Caco-2 (cell line): Measurements from ENCODE around the gene PAK1. TPM values are rescaled to one million over a fixed set of nuclear protein-coding genes. Genes with fewer than 3 reads are reported as not detected.

Experiments used
- Bru-seq: library from RNA; stranded (reverse); fragments of 400-500 nt; gene quantifications from one replicate; lab custom pipeline; 2021; lab: Mats Ljungman, UMichigan
- BruChase-seq, 2 experiments: library from RNA; stranded (reverse); fragments of 400-500 nt; gene quantifications; one replicate each; lab custom pipeline; 2021; lab: Mats Ljungman, UMichigan
- BruUV-seq: library from RNA; stranded (reverse); fragments of 400-500 nt; replicated peaks from 2 replicates; lab custom pipeline; 2021; lab: Mats Ljungman, UMichigan
- CTCF ChIA-PET: fragments of 300-600 bp; sonication (Branson Sonifier 250); formaldehyde crosslinking; loops from one replicate; lab custom pipeline; 2022; ENCODE audit warnings: antibody characterized with exemption; lab: Charles Lee
- POLR2A ChIA-PET: fragments of 300-600 bp; sonication (Branson Sonifier 250); formaldehyde crosslinking; loops from one replicate; lab custom pipeline; 2022; ENCODE audit warnings: antibody characterized with exemption; lab: Charles Lee
- DNase-seq, 2 experiments: peaks; one replicate each; pipeline versions ENCODE4 v3.0.0 to v3.0.0-alpha.2; 2020 to 2022
- H3K27me3 ChIP-seq: replicated peaks from 2 replicates; pipeline ENCODE4 v1.6.0; 2011; ENCODE audit warnings: low read length; ENCODE audit not compliant: control insufficient read depth, insufficient read depth
- H3K36me3 ChIP-seq: 2 replicates; pipeline ENCODE4 v1.5.1; 2011; ENCODE audit warnings: low read length; ENCODE audit not compliant: control insufficient read depth, insufficient read depth
- H3K4me1 ChIP-seq: fragments of 250-450 bp; sonication (Bioruptor Pico); 2 replicates; pipeline ENCODE4 v1.5.1; 2020; ENCODE audit warnings: mild to moderate bottlenecking
- H3K4me3 ChIP-seq: 2 replicates; pipeline ENCODE4 v1.5.1; 2011; ENCODE audit warnings: low read depth, mild to moderate bottlenecking, control low read depth, low read length
- H3K9me3 ChIP-seq: fragments of 250-450 bp; sonication (Bioruptor Pico); 2 replicates; pipeline ENCODE4 v1.5.1; 2020; ENCODE audit warnings: mild to moderate bottlenecking, moderate library complexity
- H3K27ac Mint-ChIP-seq: one replicate; pipeline ENCODE4 v1.8.0; 2022; ENCODE audit warnings: mixed read lengths; ENCODE audit not compliant: unreplicated experiment
- H3K27me3 Mint-ChIP-seq: one replicate; pipeline ENCODE4 v1.8.0; 2022; ENCODE audit warnings: mixed read lengths; ENCODE audit not compliant: insufficient read depth, unreplicated experiment
- H3K36me3 Mint-ChIP-seq: one replicate; pipeline ENCODE4 v1.8.0; 2022; ENCODE audit warnings: mild to moderate bottlenecking, mixed read lengths; ENCODE audit not compliant: insufficient read depth, unreplicated experiment
- H3K4me1 Mint-ChIP-seq: one replicate; pipeline ENCODE4 v1.8.0; 2022; ENCODE audit warnings: low read depth, mixed read lengths; ENCODE audit not compliant: unreplicated experiment
- H3K4me3 Mint-ChIP-seq: one replicate; pipeline ENCODE4 v1.8.0; 2022; ENCODE audit warnings: mild to moderate bottlenecking, moderate library complexity, mixed read lengths; ENCODE audit not compliant: unreplicated experiment
- H3K9me3 Mint-ChIP-seq: one replicate; pipeline ENCODE4 v1.8.0; 2022; ENCODE audit warnings: mixed read lengths; ENCODE audit not compliant: unreplicated experiment
- intact Hi-C: fragments of 100-400 bp; cut with micrococcal nuclease; formaldehyde crosslinking; loops from one replicate; pipeline ENCODE4 v1.10.0; 2022; ENCODE audit not compliant: unreplicated experiment
- long read RNA-seq: library from polyadenylated mRNA; stranded (forward); transcript quantifications from one replicate; pipeline ENCODE4 v2.0.0, GENCODE V29; 2022
- total RNA-seq: library from RNA; stranded (reverse); gene quantifications from 2 replicates; pipeline ENCODE4 v1.2.3, GENCODE V29; 2022
- TF ChIP-seq, protein P1 (sequence below), 2 experiments: fragments of 200-600 bp in 1 of 2; IDR thresholded peaks; 1 replicate in 1 of 2; 2 replicates in 1 of 2; pipeline versions ENCODE4 v1.5.1 to v1.8.0; 2011 to 2022; ENCODE audit warnings: antibody characterized with exemption in 1 of 2, control low read depth in 1 of 2, inconsistent platforms in 1 of 2, low read depth in 1 of 2, low read length in 1 of 2, mild to moderate bottlenecking in 1 of 2, moderate library complexity in 1 of 2; ENCODE audit not compliant: insufficient read depth in 1 of 2, severe bottlenecking in 1 of 2, unreplicated experiment in 1 of 2

Gene PAK1
- 81.1 and 90.1 TPM in 2 replicates for total RNA-seq
- Bru-seq, nascent RNA, result percentile 91 among the genes with signal in this experiment
- percentile 82 among the genes with signal in this experiment for BruChase-seq, experiment 1, labeled RNA remaining after a 2-hour chase
- BruChase-seq, experiment 2, labeled RNA remaining after a 6-hour chase, result percentile 82 among the genes with signal in this experiment
- long read RNA-seq, transcript PAK1-202 (15 exons, 3,737 nt), result major isoform, 43 of 93 reads
- long read RNA-seq, transcript PAK1-201 (16 exons, 2,543 nt), result minor isoform, 10 of 93 reads
- long read RNA-seq, partial matches to known transcripts, result 15 of 93 reads
- long read RNA-seq, other reads (novel, unspliced or antisense), result 25 of 93 reads

DNA sequence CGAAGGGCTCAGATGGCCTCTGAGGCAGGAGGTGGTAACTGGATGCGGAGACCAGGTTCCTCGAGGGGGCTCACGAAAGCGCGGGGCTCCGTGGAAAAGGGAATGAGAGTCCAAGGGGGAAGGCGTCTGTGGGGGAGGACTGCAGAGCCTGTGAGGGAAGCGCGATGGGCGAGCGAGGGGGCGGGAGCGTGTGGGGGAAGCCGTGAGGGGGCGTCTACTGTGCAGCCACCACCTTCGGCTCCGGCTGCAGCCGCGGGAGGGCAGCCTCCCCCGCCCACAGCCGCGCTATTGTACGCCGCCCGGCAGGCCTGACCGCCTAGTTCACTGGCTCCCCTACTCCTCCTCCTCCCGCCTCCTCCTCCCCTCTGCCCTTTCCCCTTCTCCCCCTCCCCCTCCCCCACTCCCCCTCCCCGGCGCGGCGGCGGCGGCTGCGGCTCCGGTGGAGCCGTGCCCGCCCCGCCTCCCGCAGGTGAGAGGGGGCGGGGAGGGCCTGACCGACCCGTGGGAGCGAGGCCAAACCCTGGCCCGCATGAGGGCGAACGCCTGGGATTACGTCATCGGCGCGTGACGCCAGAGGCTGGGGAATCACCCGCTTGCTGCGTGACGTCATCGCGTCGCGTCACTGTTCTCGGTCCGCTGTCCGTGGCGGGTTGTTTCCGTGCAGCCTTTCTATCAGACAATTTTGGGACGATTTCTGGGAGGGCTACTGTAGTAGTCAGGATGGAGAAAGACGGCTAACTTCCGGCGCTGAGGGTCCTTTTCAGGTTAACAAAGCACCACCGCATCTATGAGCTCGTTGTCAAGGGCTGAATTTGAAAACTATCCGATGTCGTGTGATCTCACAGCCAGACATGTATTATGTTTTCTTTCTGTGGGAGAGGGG is at the start of gene PAK1:
TSS of gene PAK1 (minus strand) at position 294 of the 883 bp plus-strand sequence. CDS start 81,574 bp downstream, outside the sequence.
- Histone ChIP-seq H3K4me1 (peaks cover 34% of the 10 kb centered on the region), H3K27me3 (no peaks in the 10 kb centered on the region), H3K36me3 (no peaks in the 10 kb centered on the region), H3K4me3 (peak within 1 kb of the TSS; percentile 93), H3K9me3 (no peaks in the 10 kb centered on the region)
- Mint-ChIP-seq H3K9me3 (no peaks in the 10 kb centered on the region), H3K4me1 (peaks cover 26% of the 10 kb centered on the region), H3K4me3 (peak within 1 kb of the TSS; percentile 93), H3K27me3 (no peaks in the 10 kb centered on the region), H3K27ac (peak within 1 kb of the TSS; percentile 96), H3K36me3 (peaks cover 20% of the 10 kb centered on the region)
- DNase-seq, result peak; percentile 98 to 99
- ChIA-PET POLR2A (interaction anchor here (0.8 kb wide), 4 partner anchors 48 to 329 kb away, joined by 4 to 10 read pairs (median 6); no protein-coding TSS in a partner anchor), CTCF (interaction anchor here (0.5 to 1.1 kb wide), 8 partner anchors 10 to 278 kb away, joined by 3 to 7 read pairs (median 4); no protein-coding TSS in a partner anchor)
- intact Hi-C loops, result loop anchor here (1.0 to 5.0 kb wide), 6 partner anchors 41 to 347 kb away; partner anchors contain the start of gene MYO7A
- TF ChIP-seq, protein P1, sequence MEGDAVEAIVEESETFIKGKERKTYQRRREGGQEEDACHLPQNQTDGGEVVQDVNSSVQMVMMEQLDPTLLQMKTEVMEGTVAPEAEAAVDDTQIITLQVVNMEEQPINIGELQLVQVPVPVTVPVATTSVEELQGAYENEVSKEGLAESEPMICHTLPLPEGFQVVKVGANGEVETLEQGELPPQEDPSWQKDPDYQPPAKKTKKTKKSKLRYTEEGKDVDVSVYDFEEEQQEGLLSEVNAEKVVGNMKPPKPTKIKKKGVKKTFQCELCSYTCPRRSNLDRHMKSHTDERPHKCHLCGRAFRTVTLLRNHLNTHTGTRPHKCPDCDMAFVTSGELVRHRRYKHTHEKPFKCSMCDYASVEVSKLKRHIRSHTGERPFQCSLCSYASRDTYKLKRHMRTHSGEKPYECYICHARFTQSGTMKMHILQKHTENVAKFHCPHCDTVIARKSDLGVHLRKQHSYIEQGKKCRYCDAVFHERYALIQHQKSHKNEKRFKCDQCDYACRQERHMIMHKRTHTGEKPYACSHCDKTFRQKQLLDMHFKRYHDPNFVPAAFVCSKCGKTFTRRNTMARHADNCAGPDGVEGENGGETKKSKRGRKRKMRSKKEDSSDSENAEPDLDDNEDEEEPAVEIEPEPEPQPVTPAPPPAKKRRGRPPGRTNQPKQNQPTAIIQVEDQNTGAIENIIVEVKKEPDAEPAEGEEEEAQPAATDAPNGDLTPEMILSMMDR (IDR thresholded peaks at IDR 0.05; ENCODE audit: insufficient read depth in 1 of 2, low read depth in 1 of 2, low read length in 1 of 2, severe bottlenecking in 1 of 2, unreplicated experiment in 1 of 2), result peak; percentile 58 to 86
- BruUV-seq, result no TSS peak

DNA sequence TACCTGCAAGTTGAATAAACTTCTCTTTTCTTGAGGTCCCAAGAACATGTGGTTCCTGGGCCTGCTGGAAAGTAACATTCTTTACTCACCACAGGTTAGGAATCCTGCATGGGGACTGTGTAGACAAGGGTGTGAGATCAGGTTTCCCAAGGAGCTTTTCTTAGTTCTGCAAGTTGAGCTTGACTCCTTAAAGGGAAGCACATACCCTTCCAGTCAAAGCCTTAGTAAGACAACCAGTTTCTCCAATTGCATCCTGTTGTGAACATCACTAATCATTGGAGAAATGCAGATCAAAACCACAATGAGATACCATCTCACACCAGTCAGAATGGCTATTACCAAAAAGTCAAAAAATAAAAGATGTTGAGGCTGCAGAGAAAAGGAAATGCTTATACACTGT is 48.3 kb upstream of the PAK1 start:
- no peaks in the 10 kb centered on the region for H3K4me1 ChIP-seq
- Mint-ChIP-seq H3K4me3 (no peak overlapping the region), H3K27me3 (no peaks in the 10 kb centered on the region), H3K36me3 (no peaks in the 10 kb centered on the region), H3K9me3 (no peaks in the 10 kb centered on the region), H3K27ac (no peak overlapping the region), H3K4me1 (no peaks in the 10 kb centered on the region)
- TF ChIP-seq, protein P1 (IDR thresholded peaks at IDR 0.05; ENCODE audit: insufficient read depth in 1 of 2, low read depth in 1 of 2, low read length in 1 of 2, severe bottlenecking in 1 of 2, unreplicated experiment in 1 of 2), result no peak
- intact Hi-C loops, result no loop called here
- no peaks in the 10 kb centered on the region for H3K9me3 ChIP-seq
- BruUV-seq, result no TSS peak
- no peaks in the 10 kb centered on the region for H3K36me3 ChIP-seq
- H3K4me3 ChIP-seq, result no peak overlapping the region
- no peaks in the 10 kb centered on the region for H3K27me3 ChIP-seq
- ChIA-PET POLR2A (interaction anchor here (0.6 kb wide), 1 partner anchor 49 kb away, joined by 6 read pairs; no protein-coding TSS in a partner anchor), CTCF (no interaction called here)
- DNase-seq, result no peak

DNA sequence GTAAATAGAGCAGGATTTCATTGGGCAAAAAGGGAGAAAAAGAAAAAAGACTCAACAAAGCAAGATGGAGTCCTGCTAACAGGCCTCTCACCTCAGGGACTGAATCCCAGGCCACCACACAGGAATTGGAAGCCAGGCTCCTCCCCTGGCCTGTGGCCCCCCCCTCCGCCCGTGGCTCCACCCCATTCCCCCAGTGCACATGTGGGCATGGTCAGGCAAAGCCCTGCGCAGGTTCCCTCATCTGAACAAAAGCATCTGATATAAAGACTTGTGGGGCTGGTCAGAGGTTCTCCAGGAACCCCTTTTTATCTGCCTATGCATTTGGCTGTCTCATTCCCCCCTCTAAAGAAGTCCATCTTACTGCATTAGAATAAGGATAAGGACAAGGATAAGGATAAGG is 46.0 kb upstream of the PAK1 start:
- intact Hi-C loops, result no loop called here
- TF ChIP-seq, protein P1 (IDR thresholded peaks at IDR 0.05; ENCODE audit: insufficient read depth in 1 of 2, low read depth in 1 of 2, low read length in 1 of 2, severe bottlenecking in 1 of 2, unreplicated experiment in 1 of 2), result no peak
- H3K4me3 Mint-ChIP-seq, result no peak overlapping the region
- no peaks in the 10 kb centered on the region for H3K9me3 Mint-ChIP-seq
- H3K27ac Mint-ChIP-seq, result no peak overlapping the region
- CTCF ChIA-PET, result no interaction called here
- no peaks in the 10 kb centered on the region for H3K36me3 ChIP-seq
- POLR2A ChIA-PET, result no interaction called here
- H3K27me3 ChIP-seq, result no peaks in the 10 kb centered on the region
- peaks cover 12% of the 10 kb centered on the region for H3K4me1 Mint-ChIP-seq
- peaks cover 17% of the 10 kb centered on the region for H3K4me1 ChIP-seq
- no peaks in the 10 kb centered on the region for H3K27me3 Mint-ChIP-seq
- H3K4me3 ChIP-seq, result no peak overlapping the region
- no peak for DNase-seq
- BruUV-seq, result no TSS peak
- no peaks in the 10 kb centered on the region for H3K36me3 Mint-ChIP-seq
- no peaks in the 10 kb centered on the region for H3K9me3 ChIP-seq
